Endothelial cell of hepatic sinusoid (primary cell): ENCODE data around the gene CUEDC2.

ENCODE experiments used
- in situ Hi-C: cut with HindIII; loops from 2 replicates; pipeline ENCODE4 v1.10.0; 2017; ENCODE audit warnings: low sequenced_read_pairs

The CUEDC2 gene

DNA sequence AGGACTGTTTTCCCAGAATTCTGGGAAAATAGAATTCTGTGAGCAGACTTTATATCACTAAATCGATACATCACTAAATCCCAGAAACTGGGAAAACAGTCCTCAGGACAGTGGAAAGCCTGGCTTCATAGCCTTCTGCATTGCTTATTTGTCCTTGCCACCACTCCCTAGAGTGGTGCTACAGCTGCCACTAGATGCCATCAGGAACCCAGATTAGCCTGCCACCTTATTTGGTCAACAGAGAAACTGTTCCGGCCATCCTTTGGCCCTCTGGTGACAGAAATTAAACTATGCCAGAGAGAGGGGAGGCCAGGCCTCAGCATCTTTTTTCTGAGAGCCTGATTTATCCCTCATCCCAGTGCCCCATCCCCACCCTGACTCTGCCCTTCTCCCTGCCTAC, 56.5 kb downstream of the CUEDC2 start:
- in situ Hi-C loops = no loop called here

DNA sequence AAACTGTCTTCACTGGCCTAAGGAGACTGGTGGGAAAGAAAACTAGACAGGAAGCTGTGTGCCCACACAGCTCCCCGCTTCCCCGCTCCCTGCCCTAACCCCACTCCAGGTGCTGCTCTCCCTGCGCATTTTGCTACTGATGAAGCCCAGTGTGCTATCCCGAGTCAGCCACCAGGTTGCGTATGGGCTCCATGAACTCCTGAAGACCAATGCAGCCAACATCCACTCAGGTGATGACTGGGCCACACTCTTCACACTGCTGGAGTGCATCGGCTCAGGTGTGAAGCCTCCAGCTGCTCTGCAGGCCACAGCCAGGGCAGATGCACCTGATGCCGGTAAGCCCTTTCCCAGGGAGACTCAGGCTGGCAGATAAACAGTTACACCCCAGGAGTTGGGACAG, 57.1 kb downstream of the CUEDC2 start:
- in situ Hi-C loops = no loop called here
